Brain microvascular endothelial cell (primary cell): Measurements from ENCODE around the gene YPEL4.

ENCODE experiments used
- DNase-seq: peaks from one replicate; pipeline ENCODE4 v3.0.0-alpha.2; 2020
- H3K27ac ChIP-seq: fragments of 250-450 bp; sonication (Bioruptor Pico); 2 replicates; pipeline ENCODE4 v1.5.1; 2020; ENCODE audit warnings: mild to moderate bottlenecking, moderate library complexity
- H3K27me3 ChIP-seq: fragments of 250-450 bp; sonication (Bioruptor Pico); replicated peaks from 2 replicates; pipeline ENCODE4 v1.5.1; 2020; ENCODE audit warnings: mild to moderate bottlenecking
- H3K36me3 ChIP-seq: fragments of 250-450 bp; sonication (Bioruptor Pico); replicated peaks from 2 replicates; pipeline ENCODE4 v1.5.1; 2020; ENCODE audit warnings: mild to moderate bottlenecking
- H3K4me3 ChIP-seq: 2 replicates; pipeline ENCODE4 v1.5.1; 2011; ENCODE audit warnings: low read depth, mild to moderate bottlenecking, control low read depth, low read length, moderate library complexity
- in situ Hi-C: cut with HindIII; loops from 2 replicates; pipeline ENCODE4 v1.10.0; 2017; ENCODE audit warnings: low sequenced_read_pairs, low pct_ligation_motif_present
- TF ChIP-seq, protein P1 (sequence below): IDR thresholded peaks from 2 replicates; pipeline ENCODE4 v1.5.1; 2011; ENCODE audit warnings: low read depth, mild to moderate bottlenecking, moderate library complexity, low read length, control low read depth, inconsistent platforms; ENCODE audit errors: missing control alignments

The YPEL4 gene

DNA sequence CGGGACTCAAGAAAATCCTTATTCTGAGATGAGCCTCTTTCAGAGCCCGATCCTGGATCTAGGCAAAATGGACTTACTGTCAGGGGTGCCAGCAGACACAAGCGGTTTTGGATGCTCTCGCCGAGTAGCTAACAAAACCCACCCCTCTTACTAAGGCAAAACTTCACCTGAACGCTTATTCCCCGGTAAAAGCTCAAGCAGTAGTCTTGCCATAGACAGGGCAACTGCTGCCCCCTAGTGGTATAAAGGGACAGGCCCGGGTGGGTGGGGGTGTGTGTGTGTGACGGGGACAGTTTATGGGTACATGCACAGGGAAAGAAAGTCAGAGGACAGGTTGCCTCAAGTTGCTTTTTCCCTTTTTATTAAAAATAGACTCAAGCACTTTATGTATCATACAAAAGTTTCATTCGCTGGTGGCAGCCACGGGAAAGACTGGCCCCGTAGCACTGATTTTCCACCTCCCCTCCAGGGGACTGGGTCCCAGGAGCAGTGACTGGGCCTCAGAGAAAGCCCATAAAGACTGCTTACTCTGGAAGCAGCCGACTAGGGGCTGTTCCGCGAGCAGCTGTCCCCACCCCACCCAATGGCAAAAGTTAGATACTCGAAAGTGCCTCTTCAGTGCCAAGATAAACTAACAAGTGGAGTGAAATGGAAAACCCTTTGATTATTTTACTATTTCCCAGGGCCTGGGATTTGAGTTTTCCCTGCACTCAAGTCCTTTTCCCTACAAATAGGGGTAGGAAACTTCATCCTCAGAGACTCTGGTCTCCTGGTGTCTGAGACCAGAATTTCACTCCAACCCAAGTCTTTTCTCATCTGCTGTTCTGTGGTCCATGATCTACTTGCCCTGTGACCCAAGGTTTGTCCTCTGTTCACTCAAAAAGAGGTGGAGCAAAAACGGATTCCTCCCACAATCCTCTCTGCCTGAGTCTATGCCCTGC is 4.7 kb downstream of the YPEL4 start:
- in situ Hi-C loops = loop anchor here (10.0 kb wide), 1 partner anchor 80 kb away; the partner anchor contains the start of gene UBE2L6
- DNase-seq = peak; percentile 62
- TF ChIP-seq, protein P1, sequence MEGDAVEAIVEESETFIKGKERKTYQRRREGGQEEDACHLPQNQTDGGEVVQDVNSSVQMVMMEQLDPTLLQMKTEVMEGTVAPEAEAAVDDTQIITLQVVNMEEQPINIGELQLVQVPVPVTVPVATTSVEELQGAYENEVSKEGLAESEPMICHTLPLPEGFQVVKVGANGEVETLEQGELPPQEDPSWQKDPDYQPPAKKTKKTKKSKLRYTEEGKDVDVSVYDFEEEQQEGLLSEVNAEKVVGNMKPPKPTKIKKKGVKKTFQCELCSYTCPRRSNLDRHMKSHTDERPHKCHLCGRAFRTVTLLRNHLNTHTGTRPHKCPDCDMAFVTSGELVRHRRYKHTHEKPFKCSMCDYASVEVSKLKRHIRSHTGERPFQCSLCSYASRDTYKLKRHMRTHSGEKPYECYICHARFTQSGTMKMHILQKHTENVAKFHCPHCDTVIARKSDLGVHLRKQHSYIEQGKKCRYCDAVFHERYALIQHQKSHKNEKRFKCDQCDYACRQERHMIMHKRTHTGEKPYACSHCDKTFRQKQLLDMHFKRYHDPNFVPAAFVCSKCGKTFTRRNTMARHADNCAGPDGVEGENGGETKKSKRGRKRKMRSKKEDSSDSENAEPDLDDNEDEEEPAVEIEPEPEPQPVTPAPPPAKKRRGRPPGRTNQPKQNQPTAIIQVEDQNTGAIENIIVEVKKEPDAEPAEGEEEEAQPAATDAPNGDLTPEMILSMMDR = peak; percentile 92
- Histone ChIP-seq H3K27ac (no peak overlapping the region), H3K36me3 (no peaks in the 10 kb centered on the region), H3K4me3 (no peak overlapping the region), H3K27me3 (peaks cover 20% of the 10 kb centered on the region)

DNA sequence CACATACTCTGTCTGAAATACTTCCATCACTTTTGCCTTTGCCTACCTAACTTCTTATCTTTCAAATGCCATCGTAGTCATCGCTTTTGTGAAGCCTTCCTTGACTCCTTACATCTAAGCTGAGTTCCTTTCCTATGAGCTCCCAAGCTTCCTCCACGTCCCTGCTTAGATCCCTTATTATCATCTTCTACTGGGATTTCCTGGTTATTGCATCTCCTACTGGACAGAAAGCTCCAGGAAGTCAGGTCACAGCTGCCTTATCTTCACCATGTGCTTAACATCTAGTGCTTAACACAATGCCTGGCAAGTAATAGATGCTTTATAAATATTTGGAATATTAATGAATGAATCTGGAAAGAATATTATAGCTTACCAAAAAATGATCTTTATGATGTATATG is 5.9 kb downstream of the YPEL4 start:
- no peaks in the 10 kb centered on the region for H3K36me3 ChIP-seq
- H3K27ac ChIP-seq = no peak overlapping the region
- in situ Hi-C loops = loop anchor here (10.0 kb wide), 1 partner anchor 79 kb away; the partner anchor contains the start of gene UBE2L6
- no peak overlapping the region for H3K4me3 ChIP-seq
- DNase-seq = no peak
- peaks cover 20% of the 10 kb centered on the region for H3K27me3 ChIP-seq
- TF ChIP-seq, protein P1 = no peak

DNA sequence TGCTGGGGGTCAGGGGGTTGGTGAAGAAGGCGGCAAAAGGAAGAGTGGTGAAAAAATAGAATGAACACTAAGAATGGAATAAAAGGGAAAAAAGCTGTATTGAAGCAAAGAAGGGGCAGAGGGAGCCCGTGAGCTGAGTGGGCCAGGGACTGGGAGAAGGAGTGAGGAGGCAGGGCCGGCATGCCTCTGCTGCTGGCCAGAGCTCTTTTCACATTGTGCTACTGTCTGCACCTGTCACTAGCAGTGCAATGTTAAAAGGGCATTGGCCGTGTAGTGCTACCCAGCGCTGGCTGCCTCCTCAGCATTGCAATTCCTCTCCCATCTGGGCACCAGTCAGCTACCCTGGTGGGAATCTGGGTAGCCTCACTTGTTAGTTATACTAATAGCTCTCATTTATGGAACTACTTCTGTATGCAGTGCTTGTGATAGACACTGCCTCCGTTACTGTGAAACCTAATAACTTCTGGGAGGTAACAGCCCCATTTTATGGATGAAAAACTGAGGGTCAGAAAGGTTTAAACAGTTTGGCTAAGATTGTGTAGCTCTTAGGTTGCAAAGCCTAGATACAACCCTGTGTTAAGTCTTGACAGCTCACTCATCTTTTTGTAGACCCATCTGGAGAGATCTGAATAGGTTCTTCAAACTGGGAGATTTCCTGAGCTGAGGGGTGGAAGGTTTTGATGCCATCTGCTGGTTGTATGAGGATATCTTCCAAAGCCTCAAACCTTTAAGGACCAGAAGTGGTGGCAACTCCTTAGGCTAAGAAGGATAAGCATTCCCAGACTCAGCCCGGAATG is 8.5 kb downstream of the YPEL4 start:
- in situ Hi-C loops = loop anchor here (10.0 kb wide), 1 partner anchor 76 kb away; the partner anchor contains the start of gene UBE2L6
- Histone ChIP-seq H3K27ac (no peak overlapping the region), H3K27me3 (peaks cover under 1% of the 10 kb centered on the region), H3K4me3 (no peak overlapping the region), H3K36me3 (no peaks in the 10 kb centered on the region)
- DNase-seq = peak; percentile 36
- TF ChIP-seq, protein P1 = peak; percentile 73

DNA sequence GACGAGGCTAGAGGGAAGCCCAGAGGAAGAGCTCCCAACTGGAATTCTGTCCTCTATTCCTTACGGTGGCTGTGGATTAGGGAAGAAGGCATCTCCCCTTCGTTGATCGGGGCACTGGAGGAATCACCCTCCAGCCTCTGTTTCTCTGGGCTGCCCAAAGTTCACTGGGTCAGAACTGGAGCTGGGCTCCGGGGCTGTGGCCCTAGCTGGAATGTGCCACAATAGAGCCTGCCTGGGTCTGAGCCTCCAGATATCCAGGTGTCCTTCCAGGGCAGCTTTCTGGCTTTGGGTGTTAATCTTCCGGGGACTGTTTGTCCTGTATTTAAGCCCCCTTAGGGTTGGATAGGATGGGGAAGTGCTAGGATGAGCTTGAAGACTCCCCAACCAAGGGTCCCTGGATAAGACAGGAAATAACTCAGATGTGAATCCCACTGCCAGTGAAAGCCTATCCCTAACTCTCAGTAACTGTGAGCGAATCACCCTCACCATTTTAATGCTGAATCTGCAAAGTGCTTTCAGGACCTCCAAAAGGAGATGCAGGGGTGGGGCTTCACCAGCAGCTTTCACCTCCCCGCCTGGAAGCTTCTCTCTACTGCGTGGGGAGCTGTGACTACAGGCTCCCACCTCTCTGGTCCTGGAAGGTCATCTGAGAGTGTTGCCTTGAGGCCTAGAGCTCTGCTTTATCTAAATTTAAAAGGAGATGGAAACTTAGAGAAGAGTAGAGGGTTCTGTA is 9.5 kb downstream of the YPEL4 start:
- DNase-seq = no peak
- Histone ChIP-seq H3K36me3 (no peaks in the 10 kb centered on the region), H3K27ac (no peak overlapping the region), H3K4me3 (peak overlapping the region; percentile 92), H3K27me3 (no peaks in the 10 kb centered on the region)
- TF ChIP-seq, protein P1 = no peak
- in situ Hi-C loops = loop anchor here (10.0 kb wide), 1 partner anchor 75 kb away; the partner anchor contains the start of gene UBE2L6

DNA sequence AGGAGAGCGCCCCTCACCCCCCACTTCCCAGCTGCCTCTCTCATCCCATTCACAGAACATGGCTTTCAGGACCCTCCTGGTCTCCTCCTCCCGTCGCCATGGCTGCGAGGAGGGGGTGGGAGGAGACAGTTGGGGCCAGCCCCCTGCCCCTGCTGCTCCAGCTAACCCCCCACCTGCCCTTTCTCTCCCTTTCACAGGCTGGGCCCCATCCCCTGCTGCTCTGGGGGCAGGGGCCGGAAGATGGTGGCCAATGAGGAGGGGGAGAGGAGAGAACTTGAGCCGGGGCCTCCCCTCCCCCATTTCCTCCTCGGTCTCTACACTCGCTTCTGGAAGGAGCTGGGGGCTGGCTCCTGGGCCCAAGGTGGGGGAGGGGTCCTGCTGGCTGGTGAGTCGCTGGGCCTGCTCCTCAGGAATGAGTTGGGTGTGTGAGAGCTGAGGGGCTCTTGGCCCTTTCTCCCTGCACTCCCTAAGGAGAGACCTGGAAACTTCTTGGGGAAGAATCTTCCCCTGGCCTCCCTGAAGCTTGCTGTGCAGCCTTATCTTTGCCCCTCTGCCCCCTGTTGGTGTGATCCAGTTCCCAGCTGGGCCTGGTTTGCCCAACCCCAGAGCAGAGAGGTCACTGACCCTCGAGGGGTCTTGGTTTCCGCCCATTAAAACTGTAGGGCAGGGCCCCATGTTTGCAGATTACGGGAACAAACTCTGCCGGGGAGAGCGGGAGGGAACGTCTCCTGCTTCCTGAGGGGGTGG is 10.2 kb downstream of the YPEL4 start:
- Histone ChIP-seq H3K27me3 (no peaks in the 10 kb centered on the region), H3K36me3 (no peaks in the 10 kb centered on the region), H3K27ac (peak overlapping the region; percentile 24), H3K4me3 (peak overlapping the region; percentile 92)
- TF ChIP-seq, protein P1 = peak; percentile 34
- no peak for DNase-seq
- in situ Hi-C loops = loop anchor here (10.0 kb wide), 1 partner anchor 75 kb away; the partner anchor contains the start of gene UBE2L6
